HG03378 (cell line): Measurements from ENCODE around the gene OR2T27.
"Not testable (repeated sequence)": the region's sequence is repeated elsewhere in the genome, so short reads cannot be mapped to it uniquely, and the experiment has no call there.

Source experiments
- ATAC-seq: cut with Tn5 transposase; IDR thresholded peaks from one replicate; pipeline ENCODE4 v1.9.1; 2021; ENCODE audit warnings: mild to moderate bottlenecking, moderate library complexity; ENCODE audit not compliant: unreplicated experiment

The OR2T27 gene

GRCh38 chr1:248641583-248641982 lies 13.7 kb downstream of the OR2T27 start:
- not testable (repeated sequence) for ATAC-seq

- peak; percentile 53 for ATAC-seq
Observed at GRCh38 chr1:248640906-248641305, 14.4 kb downstream of the OR2T27 start.

- ATAC-seq, result peak; percentile 34
Observed at GRCh38 chr1:248639652-248640051, 15.7 kb downstream of the OR2T27 start.

GRCh38 chr1:248636612-248637011 lies 18.7 kb downstream of the OR2T27 start:
- ATAC-seq, result not testable (repeated sequence)

GRCh38 chr1:248634991-248635390 lies 20.3 kb downstream of the OR2T27 start, which contains the start of gene OR2T11:
Gene OR2T11 (minus strand): TSS chr1:248635091. CDS start chr1:248627128, 7,963 bp downstream.
- ATAC-seq, result not testable (repeated sequence)

GRCh38 chr1:248631354-248632008 lies 23.8 kb downstream of the OR2T27 start:
- ATAC-seq, result no peak

- no peak for ATAC-seq
Observed at GRCh38 chr1:248630551-248630950, 24.8 kb downstream of the OR2T27 start.

GRCh38 chr1:248627971-248628844 lies 27.1 kb downstream of the OR2T27 start:
- ATAC-seq, result peak; percentile 96

GRCh38 chr1:248625971-248626370 lies 29.4 kb downstream of the OR2T27 start:
- ATAC-seq, result no peak

- ATAC-seq, result no peak
Observed at GRCh38 chr1:248625166-248625565, 30.2 kb downstream of the OR2T27 start.

- peak; percentile 98 for ATAC-seq
Observed at GRCh38 chr1:248622570-248623001, 32.7 kb downstream of the OR2T27 start.

GRCh38 chr1:248621770-248622169 lies 33.6 kb downstream of the OR2T27 start:
- ATAC-seq, result no peak

- ATAC-seq, result no peak
Observed at GRCh38 chr1:248618878-248619277, 36.5 kb downstream of the OR2T27 start.

GRCh38 chr1:248618119-248618518 lies 37.2 kb downstream of the OR2T27 start:
- no peak for ATAC-seq

- ATAC-seq, result no peak
Observed at GRCh38 chr1:248613742-248614141, 41.6 kb downstream of the OR2T27 start.

- ATAC-seq, result no peak
Observed at GRCh38 chr1:248611883-248612414, 43.4 kb downstream of the OR2T27 start.

- ATAC-seq, result no peak
Observed at GRCh38 chr1:248610301-248610700, 45.0 kb downstream of the OR2T27 start.
